ENCODE results near the gene TBC1D8. TPM values are rescaled to one million over a fixed set of nuclear protein-coding genes. Genes with fewer than 3 reads are reported as not detected.

Gene TBC1D8
- polyA plus RNA-seq, 3 donors: 16.1 to 78.0 (median 22.4) TPM

GRCh38 chr2:101190747-101191516, 39.8 kb upstream of the TBC1D8 start:
- H3K27me3 Mint-ChIP-seq (ENCODE audit: low read depth in 3 of 3): peaks cover 0 to 2% (median 1%) of the 10 kb centered on the region in 3 donors
- H3K4me1 Mint-ChIP-seq: peaks cover 28% of the 10 kb centered on the region
- no peaks in the 10 kb centered on the region for H3K36me3 Mint-ChIP-seq
- H3K27ac Mint-ChIP-seq: peak overlapping the region; percentile 78 to 94 (median 88)
- peak overlapping the region; percentile 63 to 91 for H3K4me3 Mint-ChIP-seq
- H4K20me1 ChIP-seq (ENCODE audit: insufficient read depth, low read length): no peaks in the 10 kb centered on the region
- H3K36me3 ChIP-seq (replicated peaks in 1 of 2; ENCODE audit: control insufficient read depth in 1 of 2, insufficient read depth in 2 of 2, low read length in 2 of 2): no peaks in the 10 kb centered on the region
- peak overlapping the region; percentile 64 to 72 for H3K27ac ChIP-seq (ENCODE audit: low read depth in 1 of 2, low read length in 2 of 2)
- intact Hi-C loops (cut with micrococcal nuclease): loop anchor here in 1 of 2 donors (10.0 kb wide), 1 partner anchor 76 kb away; no protein-coding TSS in a partner anchor
- peaks cover 24% of the 10 kb centered on the region in 2 donors for H3K4me1 ChIP-seq (ENCODE audit: control insufficient read depth in 1 of 2, insufficient read depth in 2 of 2, low read length in 2 of 2)
- WGBS (ENCODE audit: insufficient coverage): no CpG with 5 or more reads among the region's 9 CpGs
- no peaks in the 10 kb centered on the region for H3K27me3 ChIP-seq (ENCODE audit: control insufficient read depth in 2 of 2, insufficient read depth in 2 of 2, low read length in 2 of 2)
- peaks cover 10 to 27% (median 19%) of the 10 kb centered on the region in 7 donors for H3K9me3 Mint-ChIP-seq
- peak overlapping the region in 2 of 3 experiments; percentile 24 to 55 for H3K4me3 ChIP-seq (replicated peaks in 1 of 3; ENCODE audit: low read depth in 2 of 3, low read length in 3 of 3)
- H2AFZ ChIP-seq (ENCODE audit: insufficient read depth, low read depth, low read length, poor library complexity, severe bottlenecking): peak overlapping the region; percentile 21
- peaks cover 21 to 23% of the 10 kb centered on the region in 2 donors for H3K9me3 ChIP-seq (replicated peaks in 1 of 2; ENCODE audit: control insufficient read depth in 1 of 2, insufficient read depth in 1 of 2, low read length in 2 of 2)
- H3K4me2 ChIP-seq (replicated peaks; ENCODE audit: extremely low read depth, low read length, poor library complexity, severe bottlenecking): peak overlapping the region; percentile 69
- no peak for TF ChIP-seq CTCF (IDR thresholded peaks at IDR 0.05)
- no peaks in the 10 kb centered on the region for H3K79me2 ChIP-seq (ENCODE audit: insufficient read depth, low read length)
- DNase-seq: peak; percentile 64 to 74 (median 65)
- H3K9ac ChIP-seq (ENCODE audit: insufficient read depth, low read length, poor library complexity, severe bottlenecking): peak overlapping the region; percentile 2

- no peaks in the 10 kb centered on the region for H3K36me3 ChIP-seq (replicated peaks in 1 of 2; ENCODE audit: control insufficient read depth in 1 of 2, insufficient read depth in 2 of 2, low read length in 2 of 2)
- no peak overlapping the region for H3K4me3 ChIP-seq (replicated peaks in 1 of 3; ENCODE audit: low read depth in 2 of 3, low read length in 3 of 3)
- 96% methylated on average over 3 of the region's 5 CpGs for WGBS (ENCODE audit: insufficient coverage)
- H3K9ac ChIP-seq (ENCODE audit: insufficient read depth, low read length, poor library complexity, severe bottlenecking): no peak overlapping the region
- Mint-ChIP-seq H3K4me1 (peaks cover 28% of the 10 kb centered on the region), H3K27ac (peak overlapping the region in 1 of 7 donors; percentile 61), H3K4me3 (no peak overlapping the region), H3K9me3 (peaks cover 10 to 27% (median 19%) of the 10 kb centered on the region in 7 donors), H3K27me3 (ENCODE audit: low read depth in 3 of 3) (peaks cover 0 to 2% (median 1%) of the 10 kb centered on the region in 3 donors), H3K36me3 (no peaks in the 10 kb centered on the region)
- H3K4me2 ChIP-seq (replicated peaks; ENCODE audit: extremely low read depth, low read length, poor library complexity, severe bottlenecking): no peak overlapping the region
- H3K9me3 ChIP-seq (replicated peaks in 1 of 2; ENCODE audit: control insufficient read depth in 1 of 2, insufficient read depth in 1 of 2, low read length in 2 of 2): peaks cover 21 to 23% of the 10 kb centered on the region in 2 donors
- no peak for TF ChIP-seq CTCF (IDR thresholded peaks at IDR 0.05)
- no peak for DNase-seq
- no peak overlapping the region for H2AFZ ChIP-seq (ENCODE audit: insufficient read depth, low read depth, low read length, poor library complexity, severe bottlenecking)
- no peaks in the 10 kb centered on the region for H4K20me1 ChIP-seq (ENCODE audit: insufficient read depth, low read length)
- H3K27me3 ChIP-seq (ENCODE audit: control insufficient read depth in 2 of 2, insufficient read depth in 2 of 2, low read length in 2 of 2): no peaks in the 10 kb centered on the region
- no peaks in the 10 kb centered on the region for H3K79me2 ChIP-seq (ENCODE audit: insufficient read depth, low read length)
- peaks cover 24% of the 10 kb centered on the region in 2 donors for H3K4me1 ChIP-seq (ENCODE audit: control insufficient read depth in 1 of 2, insufficient read depth in 2 of 2, low read length in 2 of 2)
- intact Hi-C loops (cut with micrococcal nuclease): no loop called here
- no peak overlapping the region for H3K27ac ChIP-seq (ENCODE audit: low read depth in 1 of 2, low read length in 2 of 2)
These were observed 37.7 kb upstream of the TBC1D8 start for GRCh38 chr2:101188683-101189405.

Measured in CD14-positive monocyte (primary cell).